Lower leg skin (tissue), 4 donors: Measurements from ENCODE around the gene ATL1. TPM values are rescaled to one million over a fixed set of nuclear protein-coding genes. Genes with fewer than 3 reads are reported as not detected.

Experiments used
- DNase-seq, 2 donors: peaks; one replicate each; pipeline ENCODE4 v3.0.0-alpha.2; 2019; ENCODE audit warnings: low spot score in 2 of 2
- H3K4me3 ChIP-seq: fragments of 200-600 bp; sonication (generic); 2 replicates; pipeline ENCODE4 v1.5.1; 2017; ENCODE audit warnings: mild to moderate bottlenecking, low read depth; ENCODE audit not compliant: poor library complexity, severe bottlenecking
- CTCF ChIP-seq, 3 donors: fragments of 450-650 bp; IDR thresholded peaks; one replicate each; pipeline ENCODE4 v1.5.1; 2016; ENCODE audit warnings: antibody characterized with exemption in 3 of 3, mild to moderate bottlenecking in 3 of 3, moderate library complexity in 2 of 3
- POLR2A ChIP-seq, 2 donors: fragments of 450-650 bp; IDR thresholded peaks; one replicate each; pipeline ENCODE4 v1.6.1; 2016 to 2017; ENCODE audit warnings: antibody characterized with exemption in 2 of 2, mild to moderate bottlenecking in 1 of 2, moderate library complexity in 1 of 2
- WGBS, 2 donors: methylation state at CpG; one replicate each; pipeline ENCODE4 v1.1.5; 2018; 5-methylcytosine and 5-hydroxymethylcytosine counted together
- intact Hi-C: fragments of 100-400 bp; cut with DNase I; formaldehyde crosslinking; loops from one replicate; pipeline ENCODE4 v1.15.0; 2023; ENCODE audit warnings: low total_unique reads
- total RNA-seq, 4 donors: library from RNA; depleted of rRNA; stranded (reverse); fragments of >200 nt; gene quantifications; one replicate each; pipeline ENCODE4 v1.1.0, GENCODE V29; 2016

Gene ATL1
- total RNA-seq, 4 donors from 2014 or later: 9.8 to 27.0 (median 15.8) TPM

- no peak for DNase-seq
- TF ChIP-seq CTCF (IDR thresholded peaks at IDR 0.05): no peak
- TF ChIP-seq POLR2A (IDR thresholded peaks at IDR 0.05): no peak
- intact Hi-C loops: loop anchor here (5.0 kb wide), 1 partner anchor 238 kb away; no protein-coding TSS in a partner anchor
- H3K4me3 ChIP-seq: no peak overlapping the region
Observed at GRCh38 chr14:50539051-50539450, 20.9 kb upstream of the ATL1 start.

GRCh38 chr14:50541159-50541567, 18.8 kb upstream of the ATL1 start:
- DNase-seq: no peak
- intact Hi-C loops: no loop called here
- WGBS, 2 donors: 74 to 78% methylated on average over 1 of the region's 1 CpG
- H3K4me3 ChIP-seq: no peak overlapping the region
- TF ChIP-seq CTCF (IDR thresholded peaks at IDR 0.05) (no peak), POLR2A (IDR thresholded peaks at IDR 0.05) (no peak)

GRCh38 chr14:50542941-50543418, 17.0 kb upstream of the ATL1 start:
- TF ChIP-seq CTCF (IDR thresholded peaks at IDR 0.05): peak in 1 of 3 donors; percentile 52
- no peak for TF ChIP-seq POLR2A (IDR thresholded peaks at IDR 0.05)
- H3K4me3 ChIP-seq: no peak overlapping the region
- peak in 1 of 2 donors; percentile 38 for DNase-seq
- intact Hi-C loops: no loop called here
- WGBS, 2 donors: 5 to 10% methylated on average over 2 of the region's 2 CpGs

GRCh38 chr14:50544911-50545310, 15.0 kb upstream of the ATL1 start:
- WGBS, 2 donors: 55 to 58% methylated on average over 3 of the region's 3 CpGs
- no peak for DNase-seq
- intact Hi-C loops: no loop called here
- no peak overlapping the region for H3K4me3 ChIP-seq
- no peak for TF ChIP-seq POLR2A (IDR thresholded peaks at IDR 0.05)
- TF ChIP-seq CTCF (IDR thresholded peaks at IDR 0.05): no peak

GRCh38 chr14:50545618-50546017, 14.3 kb upstream of the ATL1 start:
- DNase-seq: no peak
- intact Hi-C loops: no loop called here
- no peak overlapping the region for H3K4me3 ChIP-seq
- WGBS, 2 donors: 36 to 47% methylated on average over 3 of the region's 3 CpGs
- TF ChIP-seq POLR2A (IDR thresholded peaks at IDR 0.05): no peak
- TF ChIP-seq CTCF (IDR thresholded peaks at IDR 0.05): no peak

- TF ChIP-seq POLR2A (IDR thresholded peaks at IDR 0.05) (no peak), CTCF (IDR thresholded peaks at IDR 0.05) (no peak)
Observed at GRCh38 chr14:50550294-50550693, 9.7 kb upstream of the ATL1 start.

More at GRCh38 chr14:50550294-50550693, 9.7 kb upstream of the ATL1 start:
- intact Hi-C loops: loop anchor here (2.0 kb wide), 1 partner anchor 61 kb away; no protein-coding TSS in a partner anchor
- WGBS, 2 donors: 100% methylated on average over 1 of the region's 1 CpG
- DNase-seq: no peak
- H3K4me3 ChIP-seq: no peak overlapping the region
